Measurements from ENCODE around the gene RNF167. TPM values are rescaled to one million over a fixed set of nuclear protein-coding genes. Genes with fewer than 3 reads are reported as not detected.
"Not testable (repeated sequence)": the region's sequence is repeated elsewhere in the genome, so short reads cannot be mapped to it uniquely, and the experiment has no call there.

The RNF167 gene
- total RNA-seq, 1 experiment from 2014 or later: 105 TPM

- no peak for DNase-seq (ENCODE audit: low read depth, low spot score)
- CTCF ChIA-PET: no interaction called here
- H3K4me2 ChIP-seq (ENCODE audit: low read length): no peak overlapping the region
- H3K27me3 ChIP-seq (ENCODE audit: insufficient read depth, low read length): no peaks in the 10 kb centered on the region
- no peaks in the 10 kb centered on the region for H3K36me3 ChIP-seq (ENCODE audit: control insufficient read depth in 1 of 2, insufficient read depth in 2 of 2, low read length in 2 of 2)
- POLR2A ChIA-PET: no interaction called here
- ATAC-seq: no peak
- no peaks in the 10 kb centered on the region for H3K79me2 ChIP-seq (ENCODE audit: insufficient read depth, low read length)
- H4K20me1 ChIP-seq (ENCODE audit: insufficient read depth): no peaks in the 10 kb centered on the region
- no peaks in the 10 kb centered on the region for H3K4me1 ChIP-seq (ENCODE audit: control insufficient read depth in 1 of 2, insufficient read depth in 2 of 2, low read length in 2 of 2)
- RAD21 ChIA-PET (ENCODE audit: low non-redundant PET in 1 of 2, low total read pairs in 2 of 2, uncharacterized antibody in 2 of 2, unreplicated experiment in 2 of 2): no interaction called here
- no peak overlapping the region for H2AFZ ChIP-seq (ENCODE audit: low read depth, low read length, poor library complexity, severe bottlenecking)
- no peaks in the 10 kb centered on the region for H3K9me2 ChIP-seq (ENCODE audit: insufficient read depth)
- no peak overlapping the region for H3K4me3 ChIP-seq (replicated peaks in 1 of 2; ENCODE audit: low read depth in 1 of 2, low read length in 2 of 2)
- H3K9ac ChIP-seq (ENCODE audit: low read length): no peak overlapping the region
- no peak overlapping the region for H3K27ac ChIP-seq (ENCODE audit: low read depth, low read length)
- TF ChIP-seq TCF7L2 (IDR thresholded peaks at IDR 0.05; ENCODE audit: borderline replicate concordance, extremely low read depth, insufficient read depth, insufficient read length) (no peak), POLR2AphosphoS5 (IDR thresholded peaks at IDR 0.05; ENCODE audit: low read depth, low read length) (no peak), FOSL1 (IDR thresholded peaks at IDR 0.05; ENCODE audit: low read depth) (no peak), YY1 (IDR thresholded peaks at IDR 0.05; ENCODE audit: extremely low read depth, insufficient replicate concordance, low read depth, low read length) (no peak)
- BruUV-seq (replicated peaks): no TSS peak
- no peaks in the 10 kb centered on the region for H3K9me3 ChIP-seq (ENCODE audit: control insufficient read depth in 1 of 2, insufficient read depth in 1 of 2, low read depth in 1 of 2, low read length in 2 of 2)
- intact Hi-C loops (cut with micrococcal nuclease): loop anchor here (2.0 kb wide), 1 partner anchor 14 kb away; no protein-coding TSS in a partner anchor
Observed at GRCh38 chr17:4920351-4921048, 19.6 kb upstream of the RNF167 start.

- ChIA-PET CTCF (no interaction called here), RAD21 (ENCODE audit: low non-redundant PET in 1 of 2, low total read pairs in 2 of 2, uncharacterized antibody in 2 of 2, unreplicated experiment in 2 of 2) (no interaction called here), POLR2A (no interaction called here)
- H3K4me2 ChIP-seq (ENCODE audit: low read length): no peak overlapping the region
- TF ChIP-seq CBX3 (IDR thresholded peaks at IDR 0.05; ENCODE audit: low read depth): no peak
- no TSS peak for BruUV-seq (replicated peaks)
- no peaks in the 10 kb centered on the region for H3K9me3 ChIP-seq (ENCODE audit: control insufficient read depth in 1 of 2, insufficient read depth in 1 of 2, low read depth in 1 of 2, low read length in 2 of 2)
- H3K4me3 ChIP-seq (replicated peaks in 1 of 2; ENCODE audit: low read depth in 1 of 2, low read length in 2 of 2): no peak overlapping the region
- H3K9ac ChIP-seq (ENCODE audit: low read length): no peak overlapping the region
- no peak overlapping the region for H3K27ac ChIP-seq (ENCODE audit: low read depth, low read length)
- H3K79me2 ChIP-seq (ENCODE audit: insufficient read depth, low read length): no peaks in the 10 kb centered on the region
- DNase-seq (ENCODE audit: low read depth, low spot score): no peak
- H2AFZ ChIP-seq (ENCODE audit: low read depth, low read length, poor library complexity, severe bottlenecking): no peak overlapping the region
- H3K27me3 ChIP-seq (ENCODE audit: insufficient read depth, low read length): no peaks in the 10 kb centered on the region
- no peaks in the 10 kb centered on the region for H3K36me3 ChIP-seq (ENCODE audit: control insufficient read depth in 1 of 2, insufficient read depth in 2 of 2, low read length in 2 of 2)
- intact Hi-C loops (cut with micrococcal nuclease): loop anchor here (2.0 kb wide), 1 partner anchor 13 kb away; no protein-coding TSS in a partner anchor
- no peak for ATAC-seq
- no peaks in the 10 kb centered on the region for H4K20me1 ChIP-seq (ENCODE audit: insufficient read depth)
- H3K9me2 ChIP-seq (ENCODE audit: insufficient read depth): no peaks in the 10 kb centered on the region
- no peaks in the 10 kb centered on the region for H3K4me1 ChIP-seq (ENCODE audit: control insufficient read depth in 1 of 2, insufficient read depth in 2 of 2, low read length in 2 of 2)
Observed at GRCh38 chr17:4921320-4921719, 18.7 kb upstream of the RNF167 start.

GRCh38 chr17:4926577-4927335 is 13.3 kb upstream of the RNF167 start:
- ATAC-seq; H2AFZ ChIP-seq (ENCODE audit: low read depth, low read length, poor library complexity, severe bottlenecking); CTCF ChIA-PET: not testable (repeated sequence)

More at GRCh38 chr17:4926577-4927335, 13.3 kb upstream of the RNF167 start:
- H4K20me1 ChIP-seq (ENCODE audit: insufficient read depth); DNase-seq (ENCODE audit: low read depth, low spot score); H3K36me3 ChIP-seq (ENCODE audit: control insufficient read depth in 1 of 2, insufficient read depth in 2 of 2, low read length in 2 of 2); H3K27me3 ChIP-seq (ENCODE audit: insufficient read depth, low read length); intact Hi-C loops (cut with micrococcal nuclease); H3K9ac ChIP-seq (ENCODE audit: low read length); H3K4me3 ChIP-seq (replicated peaks in 1 of 2; ENCODE audit: low read depth in 1 of 2, low read length in 2 of 2); POLR2A ChIA-PET; H3K9me3 ChIP-seq (ENCODE audit: control insufficient read depth in 1 of 2, insufficient read depth in 1 of 2, low read depth in 1 of 2, low read length in 2 of 2); H3K27ac ChIP-seq (ENCODE audit: low read depth, low read length); H3K4me2 ChIP-seq (ENCODE audit: low read length); BruUV-seq (replicated peaks); H3K4me1 ChIP-seq (ENCODE audit: control insufficient read depth in 1 of 2, insufficient read depth in 2 of 2, low read length in 2 of 2); RAD21 ChIA-PET (ENCODE audit: low non-redundant PET in 1 of 2, low total read pairs in 2 of 2, uncharacterized antibody in 2 of 2, unreplicated experiment in 2 of 2); H3K79me2 ChIP-seq (ENCODE audit: insufficient read depth, low read length); H3K9me2 ChIP-seq (ENCODE audit: insufficient read depth): not testable (repeated sequence)
